Daoy (cell line): ENCODE measurements around the gene ADAP1. TPM values are rescaled to one million over a fixed set of nuclear protein-coding genes. Genes with fewer than 3 reads are reported as not detected.
"Not testable (repeated sequence)": the region's sequence is repeated elsewhere in the genome, so short reads cannot be mapped to it uniquely, and the experiment has no call there.

ENCODE experiments used
- DNase-seq: peaks from one replicate; pipeline ENCODE4 v3.0.0-alpha.2; 2015; ENCODE audit warnings: low read depth
- total RNA-seq: library from RNA; depleted of rRNA; stranded (reverse); fragments of >200 nt; shearing (Covaris generic); gene quantifications from 2 replicates; pipeline ENCODE4 v1.2.3, GENCODE V29; 2014

Gene ADAP1
- total RNA-seq, 1 experiment from 2014 or later: 1.3 TPM

DNA sequence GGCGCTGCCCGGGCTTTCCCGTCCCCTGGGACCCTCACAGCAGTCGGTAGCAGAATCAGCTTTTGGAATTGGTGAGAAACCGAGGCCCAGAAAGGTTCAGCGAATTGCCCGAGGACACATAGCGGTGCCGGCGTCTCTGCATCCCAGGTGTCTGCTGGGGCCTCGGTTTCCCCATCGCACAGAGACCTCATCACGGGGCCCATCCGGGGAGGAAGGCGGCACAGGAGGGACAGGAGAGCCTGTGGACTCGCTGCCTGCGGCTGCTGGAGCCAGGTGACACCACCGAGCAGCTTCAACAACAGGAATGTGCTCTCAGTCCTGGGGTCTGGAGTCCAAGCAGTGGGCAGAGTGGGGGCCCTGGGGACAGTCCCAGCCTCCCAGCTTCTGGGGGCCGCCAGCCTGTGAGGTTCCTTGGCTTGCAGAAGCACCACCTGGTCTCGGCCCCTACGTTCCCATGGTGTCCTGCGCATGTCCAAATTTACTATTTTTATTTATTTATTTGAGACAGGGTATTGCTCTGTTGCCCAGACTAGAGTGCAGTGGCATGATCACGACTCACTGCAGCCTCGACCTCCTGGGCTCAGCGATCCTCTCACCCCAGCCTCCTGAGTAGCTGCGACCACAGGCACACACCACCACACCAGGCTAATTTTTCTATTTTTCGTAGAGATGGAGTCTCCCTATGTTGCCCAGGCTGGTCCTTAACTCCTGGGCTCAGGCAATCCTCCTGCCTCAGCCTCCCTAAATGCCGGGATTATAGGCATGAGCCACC, 21.4 kb upstream of the ADAP1 start:
- no peak for DNase-seq

DNA sequence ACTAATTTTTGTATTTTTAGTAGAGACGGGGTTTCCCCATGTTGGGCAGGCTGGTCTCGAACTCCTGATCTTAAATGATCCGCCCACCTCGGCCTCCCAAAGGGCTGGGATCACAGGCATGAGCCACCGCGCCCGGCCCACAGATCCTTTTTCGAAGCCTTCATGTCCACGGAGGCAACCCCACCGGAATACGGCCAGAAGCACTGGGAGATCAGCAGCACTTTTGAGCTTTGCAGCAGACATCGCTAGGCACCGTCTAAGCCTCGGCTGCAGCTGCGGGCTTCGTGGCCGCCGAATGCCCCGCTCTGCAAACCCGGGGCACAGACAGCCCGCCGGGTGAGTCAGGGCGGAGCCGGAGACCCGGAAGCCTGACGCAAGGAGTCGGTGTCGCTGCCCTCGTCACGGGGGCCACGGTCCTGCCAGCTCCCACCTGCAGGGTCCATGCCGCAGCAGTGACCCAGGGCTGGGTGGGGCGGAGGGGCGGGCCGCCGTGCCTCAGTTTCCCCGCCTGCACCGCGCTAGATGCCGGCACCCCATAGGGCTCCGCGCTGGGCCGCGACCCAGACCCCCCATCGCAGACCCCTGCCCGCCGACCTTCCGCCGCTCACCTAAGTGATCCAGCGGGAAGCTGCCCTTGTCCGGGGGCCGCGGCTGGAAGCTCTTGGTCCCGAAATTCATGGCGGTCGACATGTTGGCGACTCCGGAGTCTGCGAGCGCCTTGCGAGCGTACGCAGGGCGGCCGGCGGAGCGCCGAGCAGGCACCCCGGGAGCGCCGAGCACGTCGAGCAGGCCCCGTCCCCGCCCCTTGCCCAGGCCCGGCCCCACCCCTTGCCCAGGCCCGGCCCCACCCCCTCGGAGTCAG, 20.6 kb upstream of the ADAP1 start, which contains the start of gene COX19:
Gene COX19, minus strand, starts transcription at position 730 of the 862 bp plus-strand sequence. Its CDS starts 40 bp downstream, at position 690.
- peak; percentile 95 for DNase-seq

DNA sequence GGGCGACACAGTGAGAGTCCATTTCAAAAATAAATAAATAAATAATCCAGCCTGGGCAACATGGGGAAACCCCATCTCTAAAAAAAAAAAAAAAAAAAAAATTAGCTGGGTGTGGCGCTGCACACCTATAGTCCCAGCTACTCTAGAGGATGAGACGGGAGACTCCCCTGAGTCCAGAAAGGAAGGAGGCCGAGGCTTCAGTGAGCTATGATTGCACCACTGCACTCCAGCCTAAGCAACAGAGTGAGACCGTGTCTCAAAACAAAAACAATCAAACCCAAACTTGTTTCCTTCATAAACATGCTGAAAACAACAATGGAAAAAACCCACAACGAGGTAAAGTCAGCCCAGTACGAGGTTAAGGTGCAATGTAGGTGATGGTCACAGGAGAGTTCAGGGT, 19.7 kb upstream of the ADAP1 start:
- no peak for DNase-seq

DNA sequence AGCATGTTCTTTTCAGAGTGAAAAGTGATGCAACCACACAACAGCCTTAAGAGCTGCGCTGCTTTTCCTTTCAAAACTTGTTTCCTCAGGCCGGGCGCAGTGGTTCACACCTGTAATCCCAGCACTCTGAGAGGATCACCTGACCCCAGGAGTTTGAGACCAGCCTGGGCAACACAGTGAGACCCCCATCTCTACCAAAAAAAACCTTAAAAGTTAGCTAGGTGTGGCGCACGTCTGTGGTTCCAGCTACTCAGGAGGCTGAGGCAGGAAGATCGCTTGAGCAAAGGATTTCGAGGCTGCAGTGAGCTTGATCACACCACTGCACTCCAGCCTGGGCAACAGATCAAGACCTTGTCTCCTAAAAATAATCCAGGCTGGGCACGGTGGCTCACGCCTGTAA, 18.8 kb upstream of the ADAP1 start:
- DNase-seq: no peak

DNA sequence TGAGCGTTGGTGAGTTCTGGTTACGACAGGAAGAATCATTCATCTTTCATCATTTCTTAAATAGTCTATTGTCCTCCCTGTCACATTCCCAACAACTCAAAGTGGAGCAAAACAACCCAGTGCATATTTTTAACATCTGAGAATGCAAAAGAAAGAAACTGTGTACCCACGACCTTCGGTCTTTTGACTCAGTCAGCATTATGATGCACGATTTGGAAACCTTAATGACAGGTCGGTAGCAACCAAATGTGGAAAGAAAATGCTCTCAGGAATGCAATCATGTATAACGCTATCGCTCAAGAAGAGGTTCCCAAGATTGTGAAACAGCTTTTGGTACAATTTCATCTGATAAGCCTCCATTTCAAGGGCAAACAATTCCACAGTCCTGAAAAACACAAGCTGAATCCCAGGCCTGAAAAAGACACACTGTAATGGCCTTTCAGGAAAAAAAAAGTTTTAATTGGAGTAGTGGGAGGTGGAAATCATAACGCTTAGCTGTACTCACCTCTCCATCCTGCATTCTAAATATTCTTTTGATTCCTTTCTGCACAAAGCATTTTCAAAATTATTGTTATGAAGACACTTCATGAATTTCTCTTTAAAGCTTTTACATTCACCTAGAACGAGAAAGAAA, 18.3 kb upstream of the ADAP1 start:
- no peak for DNase-seq

DNA sequence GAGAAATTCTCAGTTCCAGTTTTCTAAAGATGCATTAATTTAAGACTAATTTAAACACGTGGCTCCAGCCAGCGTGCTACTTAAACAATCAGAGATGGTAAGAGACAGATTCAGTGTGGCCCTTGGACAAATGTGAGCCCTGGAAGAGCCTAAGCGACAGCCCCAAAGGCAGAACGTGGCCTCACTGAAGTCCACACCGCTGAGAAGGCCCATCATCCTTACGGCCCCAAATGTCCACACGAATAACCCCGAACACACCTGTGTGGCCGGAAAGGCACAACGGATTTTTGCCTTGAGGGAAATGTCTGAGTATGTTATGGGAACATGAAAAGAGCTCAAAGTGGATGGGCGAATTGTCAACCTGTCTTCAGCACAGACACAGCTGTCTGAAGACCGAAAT, 17.6 kb upstream of the ADAP1 start:
- no peak for DNase-seq

DNA sequence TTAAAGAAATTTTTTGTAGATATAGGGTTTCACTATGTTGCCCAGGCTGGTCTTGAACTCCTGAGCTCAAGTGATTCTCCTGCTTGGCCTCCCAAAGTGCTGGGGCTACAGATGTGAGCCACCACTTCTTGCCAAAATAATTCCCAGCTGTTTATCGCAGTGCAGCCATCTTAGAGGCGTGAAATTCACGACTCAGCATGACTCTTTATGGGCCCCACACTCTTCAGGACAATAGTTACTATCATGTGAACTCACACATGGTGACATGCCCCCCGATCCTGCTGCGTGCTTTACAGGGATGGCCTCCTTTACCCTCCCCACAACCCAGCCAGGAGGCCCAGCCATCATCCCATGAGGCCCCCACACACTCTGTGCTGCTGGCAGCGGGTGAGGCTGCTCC, 16.3 kb upstream of the ADAP1 start:
- no peak for DNase-seq

DNA sequence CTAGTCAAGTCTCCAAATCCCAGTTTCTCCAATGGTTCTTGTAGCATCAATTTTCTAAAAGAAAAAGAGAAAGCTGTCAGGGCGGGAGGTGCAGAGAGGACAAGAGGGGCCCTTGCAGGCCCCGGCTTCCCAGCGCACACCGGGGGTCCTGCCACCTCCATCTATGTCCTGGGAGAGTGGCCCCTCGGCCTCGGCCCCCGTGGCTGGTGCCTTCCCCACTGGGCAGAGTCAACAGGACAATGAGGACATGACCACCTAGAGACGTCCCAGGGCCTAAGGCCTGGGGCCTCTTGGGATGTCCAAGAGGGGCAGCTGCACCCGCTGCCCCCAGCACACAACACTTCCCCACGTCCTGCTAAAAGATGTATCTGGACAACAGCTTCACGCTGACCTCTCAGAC, 14.9 kb upstream of the ADAP1 start:
- DNase-seq: no peak

DNA sequence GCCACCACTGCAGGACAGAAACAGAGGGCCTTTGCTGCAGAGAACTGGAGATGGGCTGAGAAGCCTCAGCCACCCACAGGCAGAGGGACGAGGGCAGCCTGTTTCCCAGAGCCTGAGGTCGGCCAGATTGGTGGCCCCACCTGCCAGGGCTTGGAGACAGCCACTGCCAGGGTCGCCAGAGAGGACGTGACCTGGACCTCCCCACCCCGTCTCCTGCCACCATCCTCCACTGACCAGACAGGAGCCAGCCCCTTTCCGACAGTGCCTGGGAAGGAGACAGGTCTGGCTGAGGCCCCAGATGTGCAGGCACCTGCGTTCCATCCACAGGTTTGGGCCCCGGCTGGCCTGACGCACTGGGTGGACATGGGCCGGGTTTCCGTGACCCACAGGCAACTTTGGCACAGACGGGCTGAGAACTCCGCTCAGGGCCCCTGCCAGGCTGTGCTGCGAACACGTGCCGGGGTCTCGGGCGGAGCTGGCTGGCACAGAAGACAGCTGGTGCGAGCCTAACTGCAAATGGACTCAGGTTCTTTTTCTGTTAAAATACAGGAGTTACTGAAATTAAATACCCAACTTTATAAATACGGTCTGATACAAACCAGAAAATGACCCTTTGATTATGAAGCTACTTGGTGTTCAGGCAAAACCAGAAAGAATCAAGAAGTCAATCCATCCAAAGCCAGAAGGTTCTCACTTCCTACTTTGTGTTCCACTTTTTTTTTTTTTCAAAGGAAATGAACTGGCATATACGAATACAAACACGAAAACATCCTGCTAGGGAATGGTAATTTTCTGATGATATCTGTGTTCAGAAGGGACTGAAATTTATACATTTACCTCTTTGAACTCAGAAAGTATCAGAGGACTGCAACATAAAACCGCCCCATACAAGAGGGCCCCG, 14.0 kb upstream of the ADAP1 start:
- no peak for DNase-seq

DNA sequence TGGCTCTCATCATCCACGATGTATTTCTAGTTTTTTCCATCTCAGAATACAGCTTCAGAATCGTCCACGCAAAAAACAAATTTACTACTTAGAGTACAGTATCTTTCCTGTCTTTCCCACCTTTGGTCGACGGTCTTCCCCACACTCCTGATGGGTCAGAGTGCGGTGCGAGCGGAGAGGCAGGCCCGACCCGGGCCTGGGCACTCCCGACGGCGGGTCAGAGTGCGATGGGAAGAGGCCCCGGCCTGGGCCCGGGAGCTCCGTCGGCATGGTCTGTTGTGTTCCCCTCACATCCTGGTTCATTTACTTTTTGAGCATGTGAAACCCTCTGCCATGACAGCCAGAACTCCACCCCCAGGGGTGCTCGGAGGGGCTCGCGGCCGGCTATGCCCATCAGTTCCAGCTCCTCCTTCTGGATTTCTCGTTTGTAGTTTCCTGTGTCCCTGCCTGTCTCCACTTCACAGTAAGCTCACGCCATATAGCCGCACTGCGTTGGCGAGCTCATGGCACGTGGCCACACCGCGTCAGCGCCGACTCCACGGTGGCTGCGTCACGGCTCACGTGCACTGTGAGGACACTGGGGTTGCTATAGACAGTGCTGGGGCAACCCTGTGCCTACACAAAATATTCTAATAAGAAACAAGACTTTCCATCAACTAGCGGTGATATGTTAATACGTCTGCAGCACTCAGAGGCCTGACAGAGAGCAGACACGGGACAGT, 13.0 kb upstream of the ADAP1 start:
- no peak for DNase-seq

DNA sequence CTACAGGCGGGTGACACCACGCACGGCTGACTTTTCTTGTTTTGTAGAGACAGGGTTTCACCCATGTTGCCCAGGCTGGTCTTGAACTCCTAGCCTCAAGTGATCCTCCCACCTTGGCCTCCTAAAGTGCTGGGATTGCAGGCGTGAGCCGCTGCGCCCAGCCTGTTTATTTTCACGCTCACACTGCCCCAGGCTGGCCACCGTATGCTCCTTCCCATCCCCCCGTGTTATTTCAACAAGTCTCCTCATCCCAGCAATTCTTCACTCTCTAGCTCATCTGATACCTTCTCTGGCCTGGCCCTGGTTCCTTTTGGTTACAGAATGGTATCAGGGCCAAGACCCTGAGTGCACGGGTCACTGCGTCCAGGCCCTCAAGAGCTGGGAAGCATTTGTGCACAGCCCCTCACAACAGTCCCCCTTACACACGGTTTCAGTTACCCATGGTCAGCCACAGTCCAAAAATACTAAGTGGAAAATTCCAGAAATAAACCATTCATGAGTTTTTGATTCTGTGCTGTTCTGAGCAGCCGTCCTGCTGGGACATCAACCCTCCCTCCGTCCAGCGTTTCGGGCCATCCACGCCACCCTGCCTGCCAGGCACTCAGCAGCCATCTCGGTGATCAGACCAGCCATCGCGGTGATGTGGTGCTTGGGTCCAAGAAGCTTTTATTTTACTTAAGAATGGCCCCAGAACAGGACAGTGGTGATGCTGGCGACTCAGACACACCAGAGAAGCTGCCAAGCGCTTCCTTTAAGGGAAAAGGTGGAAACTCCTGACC, 12.0 kb upstream of the ADAP1 start:
- DNase-seq: no peak

DNA sequence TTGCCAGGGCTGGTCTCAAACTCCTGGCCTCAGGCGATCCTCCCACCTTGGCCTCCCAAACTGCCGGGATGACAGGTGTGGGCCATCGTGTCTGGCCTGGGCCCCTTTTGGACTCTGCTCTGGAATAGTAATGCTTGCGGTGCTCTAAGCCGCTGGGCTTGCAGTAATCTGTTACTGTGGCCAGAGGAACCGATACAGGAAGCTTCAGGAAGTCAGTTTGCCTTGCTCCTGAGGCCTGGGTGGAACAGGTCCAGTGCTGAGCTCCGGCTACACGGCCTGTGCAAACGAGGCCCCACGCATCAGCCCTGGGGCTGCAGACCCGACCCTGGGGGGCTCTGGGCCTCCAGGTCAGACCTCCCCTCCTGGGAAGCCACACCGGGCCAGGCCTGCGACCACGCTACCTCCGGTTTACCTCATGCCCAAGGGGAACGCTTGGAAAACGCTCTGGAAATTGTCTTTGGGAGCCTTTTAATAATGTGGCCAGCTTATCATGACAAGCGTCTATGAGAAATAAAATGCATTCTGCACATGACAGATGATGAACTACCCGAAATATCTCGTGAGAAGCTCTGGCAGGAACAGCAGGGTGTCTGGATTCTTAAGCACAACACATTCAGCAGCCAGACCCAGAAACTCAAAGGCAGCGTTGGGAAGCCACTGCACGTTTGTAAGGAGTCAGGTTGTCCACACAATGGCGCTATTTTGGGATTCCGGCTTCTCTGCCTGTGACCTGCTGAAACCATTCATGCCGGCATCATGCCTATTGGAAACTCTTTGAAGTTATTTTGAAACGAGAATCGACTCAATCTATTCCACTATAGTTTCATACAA, 10.1 kb upstream of the ADAP1 start:
- peak; percentile 72 for DNase-seq

DNA sequence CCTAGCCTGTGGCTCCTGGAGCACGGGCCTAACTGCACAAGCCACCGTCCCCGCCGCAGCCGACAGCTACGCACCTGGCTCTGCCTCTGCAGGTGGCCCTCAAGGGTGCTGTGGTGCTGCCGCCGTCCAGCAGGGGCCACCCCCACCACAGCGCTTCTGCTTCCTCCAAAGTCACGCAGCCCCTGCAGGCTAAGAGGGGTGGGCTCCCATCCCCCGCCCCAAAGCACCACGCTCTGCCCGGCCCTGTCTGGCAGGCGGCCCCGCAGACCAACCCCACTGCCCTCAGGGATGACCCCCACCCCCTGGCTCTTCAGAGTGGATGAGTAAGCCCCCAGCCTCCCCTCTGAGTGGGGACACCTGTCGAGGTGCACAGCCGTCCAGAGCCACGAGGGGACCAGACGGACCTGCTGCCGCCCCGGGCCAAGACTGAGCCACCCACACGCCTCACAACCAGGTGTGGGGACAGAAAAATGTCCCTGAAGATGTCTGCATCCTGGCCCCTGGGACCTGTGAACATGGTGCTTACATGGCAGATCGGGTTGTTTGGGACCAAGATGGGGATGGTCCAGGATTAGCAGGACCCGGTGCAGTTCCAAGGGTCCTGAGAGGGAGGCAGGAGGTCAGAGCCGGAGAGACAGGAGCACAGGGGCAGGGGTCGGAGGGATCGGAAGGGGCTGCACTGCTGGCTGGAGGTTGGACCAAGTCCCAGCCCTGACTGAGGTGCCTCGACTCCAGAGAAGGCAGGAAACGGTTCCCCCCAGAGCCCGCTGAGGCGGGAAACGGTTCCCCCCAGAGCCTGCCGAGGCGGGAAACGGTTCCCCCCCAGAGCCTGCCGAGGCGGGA, 9.0 kb upstream of the ADAP1 start:
- DNase-seq: no peak

DNA sequence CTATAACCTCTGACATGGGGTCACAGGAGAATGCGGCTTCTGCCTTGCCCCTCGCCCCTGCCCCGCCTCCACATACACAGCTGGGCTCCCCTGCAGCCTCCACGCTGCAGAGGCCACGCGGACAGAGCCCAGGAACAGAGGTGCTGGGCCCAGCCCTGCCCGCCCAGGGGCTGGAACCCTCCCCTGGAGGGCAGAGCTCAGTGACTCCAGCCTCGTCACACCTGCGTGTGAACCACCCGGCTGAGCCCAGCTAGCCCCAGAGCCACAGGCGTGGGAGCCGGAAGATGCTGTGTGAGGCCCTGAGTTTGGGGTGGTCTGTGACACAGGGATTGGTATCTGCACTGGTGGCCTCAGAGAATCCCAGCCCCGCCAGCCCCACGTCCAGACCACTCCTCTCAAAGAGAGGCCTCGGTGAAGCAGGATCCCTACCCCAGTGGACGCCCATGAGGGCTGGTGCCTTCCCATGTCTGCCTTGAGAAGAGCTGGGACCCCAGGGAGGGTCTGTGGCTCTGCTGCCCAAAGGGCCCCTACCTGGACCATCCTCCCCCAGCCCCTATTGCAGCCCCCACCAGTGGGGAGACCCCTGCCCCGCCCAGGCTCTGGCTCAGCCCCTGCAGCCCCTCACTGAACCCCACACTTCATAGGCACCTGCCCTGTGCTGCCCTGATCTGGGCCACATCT, 8.1 kb upstream of the ADAP1 start:
- DNase-seq: no peak

DNA sequence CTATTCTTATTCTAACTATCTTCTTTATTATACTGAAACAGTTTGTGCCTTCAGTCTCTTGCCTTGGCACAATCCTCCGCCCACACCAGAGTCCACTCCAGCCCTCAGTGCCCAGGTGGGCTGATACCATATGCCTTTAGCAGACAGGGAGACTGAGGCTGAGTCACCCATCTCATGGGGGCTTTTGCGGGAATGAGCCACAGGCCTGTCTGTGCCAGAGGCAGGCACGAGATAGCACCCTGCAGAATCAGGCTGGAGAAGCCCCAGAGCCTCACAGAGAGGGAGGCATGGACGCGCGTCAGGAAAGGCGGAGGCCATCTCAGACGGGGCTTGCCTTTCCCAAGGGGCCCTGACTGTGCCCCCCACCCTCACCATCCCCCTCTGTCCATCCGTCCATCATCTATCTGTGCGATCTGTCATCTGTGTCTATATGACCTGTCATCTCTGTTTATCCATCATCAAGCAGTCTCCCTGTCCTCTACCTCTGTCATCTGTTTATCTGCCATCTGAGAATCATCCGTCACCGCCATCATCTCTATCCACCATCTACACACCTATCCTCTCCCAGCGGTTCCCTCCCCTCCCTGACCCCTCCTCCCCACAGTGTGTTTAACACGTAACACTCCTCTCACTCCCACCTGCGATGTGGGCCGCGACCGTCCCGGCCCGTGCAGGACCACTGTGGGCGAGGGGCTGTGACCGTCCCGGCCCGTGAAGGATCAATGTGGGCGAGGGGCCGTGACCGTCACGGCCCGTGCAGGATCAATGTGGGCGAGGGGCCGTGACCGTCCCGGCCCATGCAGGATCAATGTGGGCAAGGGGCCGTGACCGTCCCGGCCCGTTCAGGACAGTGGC, 7.3 kb upstream of the ADAP1 start:
- DNase-seq: no peak

DNA sequence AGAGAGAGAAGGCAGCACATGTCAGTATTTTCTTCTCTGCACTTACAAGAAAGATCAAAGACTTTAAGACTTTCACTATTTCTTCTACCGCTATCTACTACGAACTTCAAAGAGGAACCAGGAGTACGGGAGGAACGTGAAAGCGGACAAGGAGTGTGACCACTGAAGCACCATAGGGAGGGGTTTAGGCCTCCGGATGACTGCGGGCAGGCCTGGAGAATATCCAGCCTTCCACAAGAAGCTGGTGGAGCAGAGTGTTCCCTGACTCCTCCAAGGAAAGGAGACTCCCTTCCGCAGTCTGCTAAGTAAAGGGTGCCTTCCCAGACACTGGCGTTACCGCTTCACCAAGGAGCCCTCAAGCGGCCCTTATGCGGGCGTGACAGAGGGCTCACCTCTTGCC, 6.5 kb upstream of the ADAP1 start:
- DNase-seq: not testable (repeated sequence)
